ENCODE measurements around the gene AXL. TPM values are rescaled to one million over a fixed set of nuclear protein-coding genes. Genes with fewer than 3 reads are reported as not detected.

AXL gene
- total and polyA plus RNA-seq, 2 of the 13 experiments (the other 11 are each of a cell fraction or from before 2014, with no cell fraction given) = 0.71 to 5.9 TPM

DNA sequence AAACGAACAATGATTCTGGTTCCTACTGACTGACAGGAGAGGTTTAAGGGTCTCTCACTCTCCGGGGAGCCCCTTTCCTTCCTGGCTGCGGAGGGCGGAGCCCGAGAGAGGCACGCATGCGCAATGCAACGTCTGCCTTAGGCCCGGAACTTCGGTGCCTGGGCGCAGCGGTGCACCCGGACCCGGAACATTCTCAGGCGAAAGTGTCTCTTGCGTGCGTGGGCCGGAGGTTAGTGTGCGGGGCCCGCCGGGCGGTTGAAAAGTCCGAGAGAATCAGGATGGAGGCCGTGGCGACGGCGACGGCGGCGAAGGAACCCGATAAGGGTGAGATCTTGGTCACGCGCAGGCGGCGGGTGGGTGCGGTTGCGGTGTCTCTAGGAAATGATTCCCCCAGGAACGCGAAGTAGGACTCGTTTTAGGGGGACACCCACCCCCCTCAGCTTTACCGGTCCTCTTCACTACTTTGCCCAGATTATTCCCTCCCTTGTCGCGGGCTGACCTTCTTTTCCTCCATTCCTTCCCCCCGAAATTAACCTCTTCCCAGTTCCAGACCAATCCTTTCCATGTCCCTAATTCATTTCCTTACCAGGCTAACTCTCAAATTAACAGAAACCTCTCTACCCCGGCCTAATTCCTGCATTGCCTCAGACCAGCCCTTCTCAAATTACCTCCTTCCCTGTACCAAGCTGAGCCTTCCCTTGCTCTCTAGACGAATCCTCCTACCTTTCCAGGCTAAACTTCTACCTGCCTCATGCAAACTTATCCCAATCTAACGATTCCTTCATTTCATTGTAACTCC lies 91.2 kb downstream of the AXL start, which contains the start of gene CCDC97 (continued):
- TF ChIP-seq ZNF143 (CRISPR knock-in tag; IDR thresholded peaks at IDR 0.05) (no peak; the same call in 1 of the 2 replicates), THRA (CRISPR knock-in tag; IDR thresholded peaks at IDR 0.05; ENCODE audit: borderline replicate concordance) (peak; percentile 48; the same call in 1 of the 2 replicates), SIN3A (IDR thresholded peaks at IDR 0.05; ENCODE audit: borderline replicate concordance, low read depth, low read length) (peak; percentile 84; the same call in 1 of the 2 replicates), NR2F6 (IDR thresholded peaks at IDR 0.05) (no peak; the same call in 1 of the 2 replicates), NR2F6 (CRISPR knock-in tag; IDR thresholded peaks at IDR 0.05) (peak; percentile 33; the same call in 1 of the 2 replicates), RXRB (CRISPR knock-in tag; IDR thresholded peaks at IDR 0.05; ENCODE audit: borderline replicate concordance) (peak; percentile 70; the same call in 1 of the 2 replicates), FOXJ3 (CRISPR knock-in tag; IDR thresholded peaks at IDR 0.05; ENCODE audit: borderline replicate concordance) (peak; percentile 59; the same call in 1 of the 2 replicates), SP140L (CRISPR knock-in tag; IDR thresholded peaks at IDR 0.05; ENCODE audit: borderline replicate concordance) (no peak), ZNF546 (CRISPR knock-in tag; conservative IDR thresholded peaks at IDR 0.05) (0 out of 2 replicates have a peak, but pooled peaks have one; percentile 72), ZNF256 (CRISPR knock-in tag; conservative IDR thresholded peaks at IDR 0.05) (no peak), ZBTB49 (CRISPR knock-in tag; IDR thresholded peaks at IDR 0.05; ENCODE audit: borderline replicate concordance) (no peak), KMT2A (CRISPR knock-in tag; IDR thresholded peaks at IDR 0.05) (peak; percentile 93), ETV5 (CRISPR knock-in tag; IDR thresholded peaks at IDR 0.05; ENCODE audit: borderline replicate concordance) (peak; percentile 71), ZNF790 (CRISPR knock-in tag; IDR thresholded peaks at IDR 0.05; ENCODE audit: borderline replicate concordance) (no peak), ZNF30 (CRISPR knock-in tag; IDR thresholded peaks at IDR 0.05) (no peak), ASH2L (IDR thresholded peaks at IDR 0.05; ENCODE audit: insufficient read length, low read depth, low read length) (peak; percentile 99), ZNF558 (CRISPR knock-in tag; IDR thresholded peaks at IDR 0.05; ENCODE audit: borderline replicate concordance) (peak; percentile 81; the same call in 1 of the 2 replicates), ZNF556 (CRISPR knock-in tag; IDR thresholded peaks at IDR 0.05; ENCODE audit: borderline replicate concordance) (no peak; the same call in 1 of the 2 replicates), SAFB2 (CRISPR knock-in tag; IDR thresholded peaks at IDR 0.05; ENCODE audit: borderline replicate concordance, low read depth) (no peak; the same call in 1 of the 2 replicates), SCMH1 (CRISPR knock-in tag; IDR thresholded peaks at IDR 0.05; ENCODE audit: borderline replicate concordance) (no peak)
- TF ChIP-seq, protein P1, sequence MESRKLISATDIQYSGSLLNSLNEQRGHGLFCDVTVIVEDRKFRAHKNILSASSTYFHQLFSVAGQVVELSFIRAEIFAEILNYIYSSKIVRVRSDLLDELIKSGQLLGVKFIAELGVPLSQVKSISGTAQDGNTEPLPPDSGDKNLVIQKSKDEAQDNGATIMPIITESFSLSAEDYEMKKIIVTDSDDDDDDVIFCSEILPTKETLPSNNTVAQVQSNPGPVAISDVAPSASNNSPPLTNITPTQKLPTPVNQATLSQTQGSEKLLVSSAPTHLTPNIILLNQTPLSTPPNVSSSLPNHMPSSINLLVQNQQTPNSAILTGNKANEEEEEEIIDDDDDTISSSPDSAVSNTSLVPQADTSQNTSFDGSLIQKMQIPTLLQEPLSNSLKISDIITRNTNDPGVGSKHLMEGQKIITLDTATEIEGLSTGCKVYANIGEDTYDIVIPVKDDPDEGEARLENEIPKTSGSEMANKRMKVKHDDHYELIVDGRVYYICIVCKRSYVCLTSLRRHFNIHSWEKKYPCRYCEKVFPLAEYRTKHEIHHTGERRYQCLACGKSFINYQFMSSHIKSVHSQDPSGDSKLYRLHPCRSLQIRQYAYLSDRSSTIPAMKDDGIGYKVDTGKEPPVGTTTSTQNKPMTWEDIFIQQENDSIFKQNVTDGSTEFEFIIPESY (CRISPR knock-in tag; IDR thresholded peaks at IDR 0.05) = peak; percentile 37

Data from HepG2 (cell line).